Measurements from ENCODE around the gene SLC2A10.
A peak's percentile ranks its signal among the peaks of the same experiment; 100 is the strongest.

SLC2A10 gene

DNA sequence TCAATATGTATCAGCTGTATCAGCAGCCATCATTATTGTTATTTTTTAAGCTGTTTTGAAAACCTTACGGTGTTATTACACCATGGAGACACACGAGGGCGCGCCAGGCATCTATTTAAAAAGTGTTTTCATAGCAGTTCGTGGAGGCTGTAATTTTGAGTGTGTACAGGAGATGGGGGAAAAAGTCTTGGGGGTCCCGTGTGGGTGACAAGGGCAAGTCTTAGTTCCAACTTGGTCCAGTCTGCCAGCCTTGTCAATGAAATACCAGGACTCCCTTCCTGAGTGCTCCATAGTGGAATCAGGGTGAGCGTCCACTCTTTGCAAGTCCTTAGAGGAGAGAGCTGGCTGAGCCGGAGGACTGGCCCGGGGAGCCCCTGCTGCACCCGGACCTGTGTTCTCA lies 43.3 kb downstream of the SLC2A10 start:
- TF ChIP-seq, protein P1, sequence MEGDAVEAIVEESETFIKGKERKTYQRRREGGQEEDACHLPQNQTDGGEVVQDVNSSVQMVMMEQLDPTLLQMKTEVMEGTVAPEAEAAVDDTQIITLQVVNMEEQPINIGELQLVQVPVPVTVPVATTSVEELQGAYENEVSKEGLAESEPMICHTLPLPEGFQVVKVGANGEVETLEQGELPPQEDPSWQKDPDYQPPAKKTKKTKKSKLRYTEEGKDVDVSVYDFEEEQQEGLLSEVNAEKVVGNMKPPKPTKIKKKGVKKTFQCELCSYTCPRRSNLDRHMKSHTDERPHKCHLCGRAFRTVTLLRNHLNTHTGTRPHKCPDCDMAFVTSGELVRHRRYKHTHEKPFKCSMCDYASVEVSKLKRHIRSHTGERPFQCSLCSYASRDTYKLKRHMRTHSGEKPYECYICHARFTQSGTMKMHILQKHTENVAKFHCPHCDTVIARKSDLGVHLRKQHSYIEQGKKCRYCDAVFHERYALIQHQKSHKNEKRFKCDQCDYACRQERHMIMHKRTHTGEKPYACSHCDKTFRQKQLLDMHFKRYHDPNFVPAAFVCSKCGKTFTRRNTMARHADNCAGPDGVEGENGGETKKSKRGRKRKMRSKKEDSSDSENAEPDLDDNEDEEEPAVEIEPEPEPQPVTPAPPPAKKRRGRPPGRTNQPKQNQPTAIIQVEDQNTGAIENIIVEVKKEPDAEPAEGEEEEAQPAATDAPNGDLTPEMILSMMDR (conservative IDR thresholded peaks at IDR 0.05; ENCODE audit: low read length) = peak; percentile 79
- no peak for TF ChIP-seq EZH2phosphoT487 (IDR thresholded peaks at IDR 0.05; ENCODE audit: borderline replicate concordance)
- Histone ChIP-seq H3K9ac (ENCODE audit: low read depth, low read length, poor library complexity, severe bottlenecking) (no peak overlapping the region), H3F3A (ENCODE audit: low read depth) (no peaks in the 10 kb centered on the region), H4K20me1 (ENCODE audit: insufficient read depth, low read length, poor library complexity, severe bottlenecking) (no peaks in the 10 kb centered on the region), H2AFZ (ENCODE audit: low read length) (peak overlapping the region; percentile 60), H3K9me2 (replicated peaks; ENCODE audit: low read depth, low read length) (no peaks in the 10 kb centered on the region), H3K36me3 (ENCODE audit: insufficient read depth, low read length) (no peaks in the 10 kb centered on the region), H3K4me3 (ENCODE audit: low read length, poor library complexity, severe bottlenecking) (no peak overlapping the region), H3K9me3 (ENCODE audit: insufficient read depth, low read depth, low read length) (no peaks in the 10 kb centered on the region), H3K4me1 (ENCODE audit: insufficient read depth, low read length, poor library complexity, severe bottlenecking) (no peaks in the 10 kb centered on the region), H3K27me3 (ENCODE audit: insufficient read depth, low read length, poor library complexity, severe bottlenecking) (no peaks in the 10 kb centered on the region), H3K4me2 (ENCODE audit: low read depth, low read length, poor library complexity, severe bottlenecking) (no peak overlapping the region), H3K79me2 (ENCODE audit: insufficient read depth, low read length) (no peaks in the 10 kb centered on the region)

DNA sequence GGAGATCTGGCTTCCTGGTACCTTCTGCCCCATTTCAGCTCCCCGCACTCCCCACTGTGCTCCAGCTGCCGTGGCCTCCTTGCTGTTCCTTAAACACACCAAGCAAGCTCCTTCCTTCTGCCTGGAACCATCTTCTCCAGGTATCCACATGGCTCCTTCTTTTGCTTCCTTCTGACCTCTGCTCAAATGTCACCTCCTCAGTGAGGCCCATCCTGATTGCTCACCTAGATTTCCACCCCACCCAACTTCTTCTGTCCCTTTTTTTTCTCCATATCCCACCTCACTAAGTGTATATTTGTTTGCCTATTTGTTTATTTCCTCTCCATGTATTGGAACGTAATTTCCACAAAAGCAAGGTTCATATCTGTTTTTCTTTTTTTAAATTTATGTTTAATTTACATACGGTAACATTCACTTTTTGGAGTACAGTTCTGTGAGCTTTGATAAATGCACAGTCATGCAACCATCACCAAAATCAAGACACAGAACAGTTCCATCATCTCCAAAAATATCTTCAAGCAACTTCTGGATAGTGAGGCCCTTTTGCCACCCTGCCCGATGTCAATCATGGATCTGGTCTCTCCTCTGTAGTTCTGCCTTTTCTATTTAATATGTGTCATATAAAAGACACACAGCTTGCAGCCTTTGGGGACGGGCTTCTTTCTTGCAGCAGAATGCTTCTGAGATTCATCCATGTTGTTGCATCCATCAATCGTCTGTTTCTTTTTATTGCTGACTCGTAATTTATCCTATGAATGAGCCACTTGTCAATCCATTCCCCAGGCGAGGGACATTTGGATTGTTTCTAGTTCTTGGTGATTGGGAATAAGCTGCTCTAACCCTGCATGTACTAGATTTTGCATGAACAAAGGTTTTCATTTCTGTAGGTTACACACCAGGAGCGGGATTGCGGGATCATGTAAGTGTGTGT lies 46.3 kb downstream of the SLC2A10 start:
- Histone ChIP-seq H3K27me3 (ENCODE audit: insufficient read depth, low read length, poor library complexity, severe bottlenecking) (no peaks in the 10 kb centered on the region), H3K4me3 (ENCODE audit: low read length, poor library complexity, severe bottlenecking) (no peak overlapping the region), H3K4me2 (ENCODE audit: low read depth, low read length, poor library complexity, severe bottlenecking) (no peak overlapping the region), H3K9me3 (ENCODE audit: insufficient read depth, low read depth, low read length) (no peaks in the 10 kb centered on the region), H3K79me2 (ENCODE audit: insufficient read depth, low read length) (no peaks in the 10 kb centered on the region), H3F3A (ENCODE audit: low read depth) (no peaks in the 10 kb centered on the region), H3K9ac (ENCODE audit: low read depth, low read length, poor library complexity, severe bottlenecking) (no peak overlapping the region), H3K4me1 (ENCODE audit: insufficient read depth, low read length, poor library complexity, severe bottlenecking) (no peaks in the 10 kb centered on the region), H4K20me1 (ENCODE audit: insufficient read depth, low read length, poor library complexity, severe bottlenecking) (no peaks in the 10 kb centered on the region), H3K36me3 (ENCODE audit: insufficient read depth, low read length) (no peaks in the 10 kb centered on the region), H3K9me2 (replicated peaks; ENCODE audit: low read depth, low read length) (no peaks in the 10 kb centered on the region), H2AFZ (ENCODE audit: low read length) (no peak overlapping the region)
- TF ChIP-seq, protein P1 (conservative IDR thresholded peaks at IDR 0.05; ENCODE audit: low read length) = no peak
- no peak for TF ChIP-seq EZH2phosphoT487 (IDR thresholded peaks at IDR 0.05; ENCODE audit: borderline replicate concordance)

DNA sequence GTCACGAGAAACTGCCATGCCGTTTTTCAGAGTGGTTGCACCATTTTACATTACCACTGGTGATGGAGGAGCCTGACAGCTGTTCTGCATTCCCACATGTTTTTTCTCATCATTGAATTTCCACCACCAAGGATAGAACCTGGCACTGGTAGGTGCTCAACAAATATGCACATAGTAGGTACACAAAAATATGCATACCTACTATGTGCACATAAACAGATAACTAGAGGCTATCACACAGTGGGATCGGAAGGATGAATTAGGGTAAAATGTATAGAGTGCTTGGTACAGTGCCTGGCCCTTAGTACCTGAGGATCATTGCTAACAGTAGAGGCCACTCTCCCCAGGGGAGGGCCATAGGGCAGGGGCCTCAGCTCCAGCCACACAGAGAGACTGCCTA lies 47.0 kb downstream of the SLC2A10 start:
- no peaks in the 10 kb centered on the region for H3K9me2 ChIP-seq (replicated peaks; ENCODE audit: low read depth, low read length)
- H3K79me2 ChIP-seq (ENCODE audit: insufficient read depth, low read length) = no peaks in the 10 kb centered on the region
- H3K36me3 ChIP-seq (ENCODE audit: insufficient read depth, low read length) = no peaks in the 10 kb centered on the region
- TF ChIP-seq, protein P1 (conservative IDR thresholded peaks at IDR 0.05; ENCODE audit: low read length) = no peak
- TF ChIP-seq EZH2phosphoT487 (IDR thresholded peaks at IDR 0.05; ENCODE audit: borderline replicate concordance) = no peak
- no peaks in the 10 kb centered on the region for H3K4me1 ChIP-seq (ENCODE audit: insufficient read depth, low read length, poor library complexity, severe bottlenecking)
- H3K27me3 ChIP-seq (ENCODE audit: insufficient read depth, low read length, poor library complexity, severe bottlenecking) = no peaks in the 10 kb centered on the region
- H3K4me3 ChIP-seq (ENCODE audit: low read length, poor library complexity, severe bottlenecking) = no peak overlapping the region
- no peaks in the 10 kb centered on the region for H3F3A ChIP-seq (ENCODE audit: low read depth)
- no peak overlapping the region for H2AFZ ChIP-seq (ENCODE audit: low read length)
- no peak overlapping the region for H3K9ac ChIP-seq (ENCODE audit: low read depth, low read length, poor library complexity, severe bottlenecking)
- no peaks in the 10 kb centered on the region for H4K20me1 ChIP-seq (ENCODE audit: insufficient read depth, low read length, poor library complexity, severe bottlenecking)
- H3K9me3 ChIP-seq (ENCODE audit: insufficient read depth, low read depth, low read length) = no peaks in the 10 kb centered on the region
- no peak overlapping the region for H3K4me2 ChIP-seq (ENCODE audit: low read depth, low read length, poor library complexity, severe bottlenecking)

Data from Loucy (cell line).